SHP77 treated with DMSO at 0.1 percent for 48 hours (cell line): ENCODE results near the gene VPS36.
A peak's percentile ranks its signal among the peaks of the same experiment; 100 is the strongest.
"Not testable (repeated sequence)": the region's sequence is repeated elsewhere in the genome, so short reads cannot be mapped to it uniquely, and the experiment has no call there.

ENCODE experiments used
- DNase-seq: peaks from one replicate; lab custom pipeline; 2025; lab: John Stamatoyannopoulos, UW

Gene VPS36

GRCh38 chr13:52450012-52450792 is at the start of gene VPS36:
VPS36 (minus strand) TSS chr13:52450634; CDS start chr13:52450594, 40 bp downstream.
- peak; percentile 9 for DNase-seq

GRCh38 chr13:52497979-52498378 is 47.5 kb upstream of the VPS36 start:
- not testable (repeated sequence) for DNase-seq

GRCh38 chr13:52494241-52494640 is 43.8 kb upstream of the VPS36 start:
- not testable (repeated sequence) for DNase-seq

GRCh38 chr13:52491015-52491414 is 40.6 kb upstream of the VPS36 start:
- not testable (repeated sequence) for DNase-seq

GRCh38 chr13:52488763-52489162 is 38.3 kb upstream of the VPS36 start:
- not testable (repeated sequence) for DNase-seq

GRCh38 chr13:52487078-52487477 is 36.6 kb upstream of the VPS36 start:
- DNase-seq: not testable (repeated sequence)

- DNase-seq: not testable (repeated sequence)
Measured at GRCh38 chr13:52480677-52481428, 30.4 kb upstream of the VPS36 start.

- DNase-seq: not testable (repeated sequence)
Measured at GRCh38 chr13:52468487-52468886, 18.1 kb upstream of the VPS36 start.

GRCh38 chr13:52463526-52463925 is 13.1 kb upstream of the VPS36 start:
- DNase-seq: no peak

- DNase-seq: no peak
Measured at GRCh38 chr13:52461265-52461664, 10.8 kb upstream of the VPS36 start.

GRCh38 chr13:52459668-52460067 is 9.2 kb upstream of the VPS36 start:
- DNase-seq: no peak

GRCh38 chr13:52455677-52456041 is 5.2 kb upstream of the VPS36 start:
- peak; percentile 50 for DNase-seq

- DNase-seq: peak; percentile 89
Measured at GRCh38 chr13:52454820-52455676, 4.6 kb upstream of the VPS36 start, which contains the start of gene CKAP2. CKAP2 (plus strand) TSS chr13:52455478; CDS start chr13:52455557, 79 bp downstream.

- peak; percentile 57 for DNase-seq
Measured at GRCh38 chr13:52454459-52454819, 4.0 kb upstream of the VPS36 start.

GRCh38 chr13:52452470-52452869 is 2.0 kb upstream of the VPS36 start:
- DNase-seq: no peak

- DNase-seq: no peak
Measured at GRCh38 chr13:52451135-52451804, 836 bp upstream of the VPS36 start.

- DNase-seq: peak; percentile 74
Measured at GRCh38 chr13:52450793-52451116, 321 bp upstream of the VPS36 start.

GRCh38 chr13:52449331-52450011 is 963 bp downstream of the VPS36 start:
- no peak for DNase-seq

- DNase-seq: no peak
Measured at GRCh38 chr13:52447815-52448552, 2.5 kb downstream of the VPS36 start.

- no peak for DNase-seq
Measured at GRCh38 chr13:52447354-52447753, 3.1 kb downstream of the VPS36 start.

GRCh38 chr13:52446265-52446664 is 4.2 kb downstream of the VPS36 start:
- no peak for DNase-seq
